Stromal cell of bone marrow (primary cell): ENCODE measurements around the gene ORC1.

Source experiments
- DNase-seq: peaks from one replicate; pipeline ENCODE4 v3.0.0-alpha.2; 2012; ENCODE audit warnings: low read depth

The ORC1 gene

GRCh38 chr1:52404116-52404974 lies at the start of gene ORC1, which contains the start of gene PRPF38A:
Gene ORC1 (minus strand): TSS chr1:52404423. CDS start chr1:52402223, 2,200 bp downstream.
Gene PRPF38A (plus strand): TSS chr1:52404602. CDS start chr1:52404750, 148 bp downstream.
- DNase-seq = peak; percentile 95

GRCh38 chr1:52444463-52444862 lies 40.2 kb upstream of the ORC1 start:
- no peak for DNase-seq

- no peak for DNase-seq
These were observed 35.8 kb upstream of the ORC1 start for GRCh38 chr1:52439976-52440375.

GRCh38 chr1:52436817-52437216 lies 32.6 kb upstream of the ORC1 start:
- DNase-seq = no peak

GRCh38 chr1:52435650-52436049 lies 31.4 kb upstream of the ORC1 start:
- DNase-seq = no peak

GRCh38 chr1:52435211-52435610 lies 31.0 kb upstream of the ORC1 start:
- DNase-seq = no peak

GRCh38 chr1:52432807-52433206 lies 28.6 kb upstream of the ORC1 start:
- DNase-seq = no peak

GRCh38 chr1:52427152-52427551 lies 22.9 kb upstream of the ORC1 start:
- no peak for DNase-seq

- DNase-seq = peak; percentile 51
These were observed 22.1 kb upstream of the ORC1 start for GRCh38 chr1:52426371-52426770.

GRCh38 chr1:52424813-52425212 lies 20.6 kb upstream of the ORC1 start:
- DNase-seq = no peak

- DNase-seq = no peak
These were observed 20.0 kb upstream of the ORC1 start for GRCh38 chr1:52424231-52424636.

- no peak for DNase-seq
These were observed 19.5 kb upstream of the ORC1 start for GRCh38 chr1:52423771-52424170.

- no peak for DNase-seq
These were observed 18.8 kb upstream of the ORC1 start for GRCh38 chr1:52423055-52423454.

- DNase-seq = no peak
These were observed 16.5 kb upstream of the ORC1 start for GRCh38 chr1:52420713-52421112.

GRCh38 chr1:52416811-52417210 lies 12.6 kb upstream of the ORC1 start:
- DNase-seq = no peak

GRCh38 chr1:52414942-52415341 lies 10.7 kb upstream of the ORC1 start:
- no peak for DNase-seq

- DNase-seq = no peak
These were observed 9.3 kb upstream of the ORC1 start for GRCh38 chr1:52413410-52413989.

GRCh38 chr1:52404975-52405338 lies 734 bp upstream of the ORC1 start:
- DNase-seq = no peak

GRCh38 chr1:52403566-52404115 lies 582 bp downstream of the ORC1 start:
- peak; percentile 70 for DNase-seq

- DNase-seq = no peak
These were observed 1.4 kb downstream of the ORC1 start for GRCh38 chr1:52402860-52403240.

- no peak for DNase-seq
These were observed 4.1 kb downstream of the ORC1 start for GRCh38 chr1:52400131-52400530.

GRCh38 chr1:52399629-52400028 lies 4.6 kb downstream of the ORC1 start:
- DNase-seq = no peak

- DNase-seq = no peak
These were observed 11.0 kb downstream of the ORC1 start for GRCh38 chr1:52393174-52393573.
